ENCODE results near the gene EEPD1.

The EEPD1 gene

GRCh38 chr7:36149694-36150452 is 3.2 kb upstream of the EEPD1 start:
- H3K27ac ChIP-seq: no peak overlapping the region
- no peak overlapping the region for H3K4me3 ChIP-seq
- no peak for DNase-seq (ENCODE audit: low read depth, low spot score)

GRCh38 chr7:36151921-36152755 is 916 bp upstream of the EEPD1 start:
- Histone ChIP-seq H3K9me3 (ENCODE audit: low read depth, low read length) (no peaks in the 10 kb centered on the region), H3K9ac (ENCODE audit: insufficient read length) (peak overlapping the region; percentile 47), H3K4me3 (peak overlapping the region; percentile 93), H3K36me3 (ENCODE audit: insufficient read depth, low read length) (no peaks in the 10 kb centered on the region), H3K27ac (no peak overlapping the region)
- TF ChIP-seq EZH2 (IDR thresholded peaks at IDR 0.05): no peak
- TF ChIP-seq FOXP2 (optimal IDR thresholded peaks at IDR 0.05; ENCODE audit: control extremely low read depth, extremely low read length, insufficient read depth): peak; percentile 22
- TF ChIP-seq POLR2AphosphoS5 (IDR thresholded peaks at IDR 0.05; ENCODE audit: borderline replicate concordance, low read depth, low read length): no peak
- DNase-seq (ENCODE audit: low read depth, low spot score): peak; percentile 5

More at GRCh38 chr7:36149694-36150452, 3.2 kb upstream of the EEPD1 start:
- H3K36me3 ChIP-seq (ENCODE audit: insufficient read depth, low read length): no peaks in the 10 kb centered on the region
- H3K9ac ChIP-seq (ENCODE audit: insufficient read length): no peak overlapping the region
- TF ChIP-seq POLR2AphosphoS5 (IDR thresholded peaks at IDR 0.05; ENCODE audit: borderline replicate concordance, low read depth, low read length) (no peak), FOXP2 (optimal IDR thresholded peaks at IDR 0.05; ENCODE audit: control extremely low read depth, extremely low read length, insufficient read depth) (no peak), EZH2 (IDR thresholded peaks at IDR 0.05) (no peak)
- H3K9me3 ChIP-seq (ENCODE audit: low read depth, low read length): no peaks in the 10 kb centered on the region

- peak overlapping the region; percentile 93 for H3K4me3 ChIP-seq
- H3K27ac ChIP-seq: no peak overlapping the region
- TF ChIP-seq POLR2AphosphoS5 (IDR thresholded peaks at IDR 0.05; ENCODE audit: borderline replicate concordance, low read depth, low read length) (no peak), EZH2 (IDR thresholded peaks at IDR 0.05) (no peak), FOXP2 (optimal IDR thresholded peaks at IDR 0.05; ENCODE audit: control extremely low read depth, extremely low read length, insufficient read depth) (no peak)
- no peaks in the 10 kb centered on the region for H3K36me3 ChIP-seq (ENCODE audit: insufficient read depth, low read length)
- no peak for DNase-seq (ENCODE audit: low read depth, low spot score)
- H3K9ac ChIP-seq (ENCODE audit: insufficient read length): peak overlapping the region; percentile 67
- no peaks in the 10 kb centered on the region for H3K9me3 ChIP-seq (ENCODE audit: low read depth, low read length)
Observed at GRCh38 chr7:36153571-36154097, 580 bp downstream of the EEPD1 start.

- no peak for DNase-seq (ENCODE audit: low read depth, low spot score)
- Histone ChIP-seq H3K9me3 (ENCODE audit: low read depth, low read length) (no peaks in the 10 kb centered on the region), H3K36me3 (ENCODE audit: insufficient read depth, low read length) (no peaks in the 10 kb centered on the region), H3K27ac (no peak overlapping the region), H3K9ac (ENCODE audit: insufficient read length) (no peak overlapping the region), H3K4me3 (no peak overlapping the region)
- no peak for TF ChIP-seq POLR2AphosphoS5 (IDR thresholded peaks at IDR 0.05; ENCODE audit: borderline replicate concordance, low read depth, low read length)
- TF ChIP-seq FOXP2 (optimal IDR thresholded peaks at IDR 0.05; ENCODE audit: control extremely low read depth, extremely low read length, insufficient read depth): no peak
- no peak for TF ChIP-seq EZH2 (IDR thresholded peaks at IDR 0.05)
Observed at GRCh38 chr7:36154255-36155212, 1.5 kb downstream of the EEPD1 start.

- Histone ChIP-seq H3K9ac (ENCODE audit: insufficient read length) (no peak overlapping the region), H3K9me3 (ENCODE audit: low read depth, low read length) (no peaks in the 10 kb centered on the region), H3K27ac (no peak overlapping the region), H3K4me3 (no peak overlapping the region), H3K36me3 (ENCODE audit: insufficient read depth, low read length) (no peaks in the 10 kb centered on the region)
- no peak for DNase-seq (ENCODE audit: low read depth, low spot score)
- TF ChIP-seq EZH2 (IDR thresholded peaks at IDR 0.05) (no peak), FOXP2 (optimal IDR thresholded peaks at IDR 0.05; ENCODE audit: control extremely low read depth, extremely low read length, insufficient read depth) (no peak), POLR2AphosphoS5 (IDR thresholded peaks at IDR 0.05; ENCODE audit: borderline replicate concordance, low read depth, low read length) (no peak)
Observed at GRCh38 chr7:36155811-36156361, 2.8 kb downstream of the EEPD1 start.

- H3K27ac ChIP-seq: no peak overlapping the region
- no peak for DNase-seq (ENCODE audit: low read depth, low spot score)
- H3K36me3 ChIP-seq (ENCODE audit: insufficient read depth, low read length): no peaks in the 10 kb centered on the region
- H3K4me3 ChIP-seq: no peak overlapping the region
- H3K9me3 ChIP-seq (ENCODE audit: low read depth, low read length): no peaks in the 10 kb centered on the region
- TF ChIP-seq EZH2 (IDR thresholded peaks at IDR 0.05) (no peak), POLR2AphosphoS5 (IDR thresholded peaks at IDR 0.05; ENCODE audit: borderline replicate concordance, low read depth, low read length) (no peak), FOXP2 (optimal IDR thresholded peaks at IDR 0.05; ENCODE audit: control extremely low read depth, extremely low read length, insufficient read depth) (no peak)
- H3K9ac ChIP-seq (ENCODE audit: insufficient read length): no peak overlapping the region
Observed at GRCh38 chr7:36157527-36158320, 4.7 kb downstream of the EEPD1 start.

GRCh38 chr7:36158321-36158605 is 5.2 kb downstream of the EEPD1 start:
- no peaks in the 10 kb centered on the region for H3K36me3 ChIP-seq (ENCODE audit: insufficient read depth, low read length)
- no peak overlapping the region for H3K4me3 ChIP-seq
- no peak for TF ChIP-seq FOXP2 (optimal IDR thresholded peaks at IDR 0.05; ENCODE audit: control extremely low read depth, extremely low read length, insufficient read depth)
- TF ChIP-seq POLR2AphosphoS5 (IDR thresholded peaks at IDR 0.05; ENCODE audit: borderline replicate concordance, low read depth, low read length): no peak
- no peak for TF ChIP-seq EZH2 (IDR thresholded peaks at IDR 0.05)
- H3K9me3 ChIP-seq (ENCODE audit: low read depth, low read length): no peaks in the 10 kb centered on the region
- H3K27ac ChIP-seq: no peak overlapping the region
- no peak overlapping the region for H3K9ac ChIP-seq (ENCODE audit: insufficient read length)
- no peak for DNase-seq (ENCODE audit: low read depth, low spot score)

Data from SK-N-MC (cell line).